Activated CD4-positive, alpha-beta memory T cell treated with anti-CD3 and anti-CD28 coated beads, Interleukin-2, amount 10 ng/mL, durations not matched to agents 7 days and 5 days (primary cell): ENCODE results near the gene LGALS7B. TPM values are rescaled to one million over a fixed set of nuclear protein-coding genes. Genes with fewer than 3 reads are reported as not detected.
A peak's percentile ranks its signal among the peaks of the same experiment; 100 is the strongest.
"Not testable (repeated sequence)": the region's sequence is repeated elsewhere in the genome, so short reads cannot be mapped to it uniquely, and the experiment has no call there.

Experiments used
- CTCF ChIA-PET: fragments of 350-600 bp; sonication (Branson Sonifier 250); formaldehyde crosslinking; loops from one replicate; lab custom pipeline; 2021; ENCODE audit warnings: antibody characterized with exemption, inconsistent platforms; lab: Charles Lee
- POLR2A ChIA-PET: fragments of 350-600 bp; sonication (Branson Sonifier 250); formaldehyde crosslinking; loops from one replicate; lab custom pipeline; 2021; ENCODE audit warnings: antibody characterized with exemption; lab: Charles Lee
- DNase-seq: peaks from one replicate; pipeline ENCODE4 v3.0.0-alpha.2; 2020
- H3K27ac Mint-ChIP-seq: one replicate; pipeline ENCODE4 v1.8.0; 2021; ENCODE audit warnings: mild to moderate bottlenecking, mixed read lengths
- H3K27me3 Mint-ChIP-seq: one replicate; pipeline ENCODE4 v1.8.0; 2021; ENCODE audit warnings: mixed read lengths
- H3K36me3 Mint-ChIP-seq: one replicate; pipeline ENCODE4 v1.8.0; 2021; ENCODE audit warnings: low read depth, mixed read lengths
- H3K4me1 Mint-ChIP-seq: one replicate; pipeline ENCODE4 v1.8.0; 2021; ENCODE audit warnings: mixed read lengths
- H3K4me3 Mint-ChIP-seq: one replicate; pipeline ENCODE4 v1.8.0; 2021; ENCODE audit warnings: mild to moderate bottlenecking, mixed read lengths
- H3K9me3 Mint-ChIP-seq: one replicate; pipeline ENCODE4 v1.8.0; 2021; ENCODE audit warnings: mixed read lengths
- total RNA-seq, 2 experiments: library from RNA; stranded (reverse); gene quantifications; one replicate each; pipeline ENCODE4 v1.2.3, GENCODE V29; 2021

The LGALS7B gene
- not detected for total RNA-seq

GRCh38 chr19:38788478-38789243, at the start of gene LGALS7B:
Gene LGALS7B, plus strand, starts transcription at chr19:38789200. Its CDS starts 27 bp downstream, at chr19:38789227.
- no peak within 1 kb of the TSS for H3K4me3 Mint-ChIP-seq
- ChIA-PET POLR2A (no interaction called here), CTCF (no interaction called here)
- H3K36me3 Mint-ChIP-seq: no peaks in the 10 kb centered on the region
- H3K27me3 Mint-ChIP-seq: peaks cover 4% of the 10 kb centered on the region
- no peaks in the 10 kb centered on the region for H3K9me3 Mint-ChIP-seq
- H3K4me1 Mint-ChIP-seq: peaks cover 10% of the 10 kb centered on the region
- no peak within 1 kb of the TSS for H3K27ac Mint-ChIP-seq
- no peak for DNase-seq

GRCh38 chr19:38739440-38740256, 49.4 kb upstream of the LGALS7B start:
- Mint-ChIP-seq H3K4me3 (no peak overlapping the region), H3K27ac (no peak overlapping the region), H3K9me3 (no peaks in the 10 kb centered on the region), H3K4me1 (peaks cover 38% of the 10 kb centered on the region), H3K36me3 (no peaks in the 10 kb centered on the region), H3K27me3 (peaks cover 4% of the 10 kb centered on the region)
- DNase-seq: peak; percentile 39
- CTCF ChIA-PET: interaction anchor here (1.0 to 1.7 kb wide), 2 partner anchors 30 to 191 kb away, joined by 3 to 11 read pairs; partner anchors contain the start of genes MRPS12 and SARS2
- POLR2A ChIA-PET: interaction anchor here (1.5 kb wide), 1 partner anchor 30 kb away, joined by 3 read pairs; no protein-coding TSS in a partner anchor

- no peak for DNase-seq
- no peak overlapping the region for H3K4me3 Mint-ChIP-seq
- ChIA-PET POLR2A (no interaction called here), CTCF (interaction anchor here (0.7 to 1.7 kb wide), 2 partner anchors 147 to 190 kb away, joined by 4 to 11 read pairs; partner anchors contain the start of genes MRPS12 and SARS2)
- peaks cover 35% of the 10 kb centered on the region for H3K4me1 Mint-ChIP-seq
- no peaks in the 10 kb centered on the region for H3K9me3 Mint-ChIP-seq
- peaks cover 4% of the 10 kb centered on the region for H3K27me3 Mint-ChIP-seq
- H3K36me3 Mint-ChIP-seq: no peaks in the 10 kb centered on the region
- H3K27ac Mint-ChIP-seq: no peak overlapping the region
Observed at GRCh38 chr19:38740257-38740592, 48.8 kb upstream of the LGALS7B start.

GRCh38 chr19:38740932-38741331, 48.1 kb upstream of the LGALS7B start:
- H3K4me3 Mint-ChIP-seq: no peak overlapping the region
- no peaks in the 10 kb centered on the region for H3K36me3 Mint-ChIP-seq
- no peak overlapping the region for H3K27ac Mint-ChIP-seq
- peaks cover 33% of the 10 kb centered on the region for H3K4me1 Mint-ChIP-seq
- no peak for DNase-seq
- H3K27me3 Mint-ChIP-seq: peaks cover 4% of the 10 kb centered on the region
- CTCF ChIA-PET: interaction anchor here (0.6 kb wide), 1 partner anchor 24 kb away, joined by 3 read pairs; no protein-coding TSS in a partner anchor
- POLR2A ChIA-PET: no interaction called here
- H3K9me3 Mint-ChIP-seq: no peaks in the 10 kb centered on the region

- Mint-ChIP-seq H3K36me3 (no peaks in the 10 kb centered on the region), H3K27ac (no peak overlapping the region), H3K27me3 (peaks cover 4% of the 10 kb centered on the region), H3K9me3 (no peaks in the 10 kb centered on the region), H3K4me1 (peaks cover 28% of the 10 kb centered on the region), H3K4me3 (no peak overlapping the region)
- no peak for DNase-seq
- CTCF ChIA-PET: interaction anchor here (0.6 to 1.2 kb wide), 2 partner anchors 23 to 146 kb away, joined by 3 read pairs; no protein-coding TSS in a partner anchor
- POLR2A ChIA-PET: no interaction called here
Observed at GRCh38 chr19:38741670-38742069, 47.3 kb upstream of the LGALS7B start.

- no peak for DNase-seq
- CTCF ChIA-PET: interaction anchor here (1.2 kb wide), 1 partner anchor 145 kb away, joined by 3 read pairs; no protein-coding TSS in a partner anchor
- H3K27me3 Mint-ChIP-seq: peaks cover 4% of the 10 kb centered on the region
- H3K36me3 Mint-ChIP-seq: no peaks in the 10 kb centered on the region
- POLR2A ChIA-PET: no interaction called here
- no peaks in the 10 kb centered on the region for H3K9me3 Mint-ChIP-seq
- peaks cover 28% of the 10 kb centered on the region for H3K4me1 Mint-ChIP-seq
- H3K27ac Mint-ChIP-seq: no peak overlapping the region
- H3K4me3 Mint-ChIP-seq: no peak overlapping the region
Observed at GRCh38 chr19:38742296-38742695, 46.7 kb upstream of the LGALS7B start.

GRCh38 chr19:38742906-38743305, 46.1 kb upstream of the LGALS7B start:
- Mint-ChIP-seq H3K27ac (no peak overlapping the region), H3K4me1 (peaks cover 23% of the 10 kb centered on the region), H3K9me3 (no peaks in the 10 kb centered on the region), H3K36me3 (no peaks in the 10 kb centered on the region), H3K4me3 (no peak overlapping the region), H3K27me3 (peaks cover under 1% of the 10 kb centered on the region)
- ChIA-PET POLR2A (no interaction called here), CTCF (no interaction called here)
- DNase-seq: no peak

- ChIA-PET POLR2A (no interaction called here), CTCF (interaction anchor here (1.3 to 1.4 kb wide), 2 partner anchors 9 to 187 kb away, joined by 3 to 4 read pairs; partner anchors contain the start of genes MRPS12 and SARS2)
- DNase-seq: no peak
- H3K36me3 Mint-ChIP-seq: no peaks in the 10 kb centered on the region
- peaks cover 19% of the 10 kb centered on the region for H3K4me1 Mint-ChIP-seq
- no peaks in the 10 kb centered on the region for H3K27me3 Mint-ChIP-seq
- H3K9me3 Mint-ChIP-seq: no peaks in the 10 kb centered on the region
- no peak overlapping the region for H3K27ac Mint-ChIP-seq
- H3K4me3 Mint-ChIP-seq: no peak overlapping the region
Observed at GRCh38 chr19:38743394-38744297, 45.4 kb upstream of the LGALS7B start.

- ChIA-PET POLR2A (no interaction called here), CTCF (interaction anchor here (1.3 to 1.4 kb wide), 2 partner anchors 9 to 186 kb away, joined by 3 to 4 read pairs; partner anchors contain the start of genes MRPS12 and SARS2)
- no peak for DNase-seq
- Mint-ChIP-seq H3K4me3 (no peak within 1 kb of the TSS), H3K9me3 (no peaks in the 10 kb centered on the region), H3K36me3 (no peaks in the 10 kb centered on the region), H3K27ac (no peak within 1 kb of the TSS), H3K27me3 (no peaks in the 10 kb centered on the region), H3K4me1 (peaks cover 15% of the 10 kb centered on the region)
Observed at GRCh38 chr19:38744298-38744681, 44.7 kb upstream of the LGALS7B start, which contains the start of gene CAPN12. Gene CAPN12, minus strand, starts transcription at chr19:38744474. Its CDS starts 309 bp downstream, at chr19:38744165.

- peaks cover 10% of the 10 kb centered on the region for H3K4me1 Mint-ChIP-seq
- ChIA-PET POLR2A (no interaction called here), CTCF (interaction anchor here (1.3 to 1.4 kb wide), 2 partner anchors 10 to 186 kb away, joined by 3 to 4 read pairs; partner anchors contain the start of genes MRPS12 and SARS2)
- no peak for DNase-seq
- H3K9me3 Mint-ChIP-seq: no peaks in the 10 kb centered on the region
- no peaks in the 10 kb centered on the region for H3K27me3 Mint-ChIP-seq
- H3K27ac Mint-ChIP-seq: no peak overlapping the region
- no peaks in the 10 kb centered on the region for H3K36me3 Mint-ChIP-seq
- H3K4me3 Mint-ChIP-seq: no peak overlapping the region
Observed at GRCh38 chr19:38744874-38745273, 44.1 kb upstream of the LGALS7B start.

- CTCF ChIA-PET: interaction anchor here (1.3 to 1.4 kb wide), 2 partner anchors 10 to 185 kb away, joined by 3 to 4 read pairs; partner anchors contain the start of genes MRPS12 and SARS2
- Mint-ChIP-seq H3K4me3 (no peak overlapping the region), H3K27ac (no peak overlapping the region), H3K9me3 (no peaks in the 10 kb centered on the region), H3K27me3 (peaks cover 2% of the 10 kb centered on the region), H3K4me1 (peaks cover 5% of the 10 kb centered on the region), H3K36me3 (no peaks in the 10 kb centered on the region)
- no peak for DNase-seq
- POLR2A ChIA-PET: no interaction called here
Observed at GRCh38 chr19:38745316-38745715, 43.7 kb upstream of the LGALS7B start.

GRCh38 chr19:38753783-38754182, 35.2 kb upstream of the LGALS7B start:
- H3K27ac Mint-ChIP-seq, H3K36me3 Mint-ChIP-seq, POLR2A ChIA-PET, H3K9me3 Mint-ChIP-seq, H3K4me3 Mint-ChIP-seq, H3K4me1 Mint-ChIP-seq, DNase-seq: not testable (repeated sequence)
- peaks cover 12% of the 10 kb centered on the region for H3K27me3 Mint-ChIP-seq
- CTCF ChIA-PET: interaction anchor here (0.7 kb wide), 1 partner anchor 100 kb away, joined by 3 read pairs; no protein-coding TSS in a partner anchor
